Measurements from ENCODE around the gene ZNF467. TPM values are rescaled to one million over a fixed set of nuclear protein-coding genes. Genes with fewer than 3 reads are reported as not detected.

The ZNF467 gene, protein sequence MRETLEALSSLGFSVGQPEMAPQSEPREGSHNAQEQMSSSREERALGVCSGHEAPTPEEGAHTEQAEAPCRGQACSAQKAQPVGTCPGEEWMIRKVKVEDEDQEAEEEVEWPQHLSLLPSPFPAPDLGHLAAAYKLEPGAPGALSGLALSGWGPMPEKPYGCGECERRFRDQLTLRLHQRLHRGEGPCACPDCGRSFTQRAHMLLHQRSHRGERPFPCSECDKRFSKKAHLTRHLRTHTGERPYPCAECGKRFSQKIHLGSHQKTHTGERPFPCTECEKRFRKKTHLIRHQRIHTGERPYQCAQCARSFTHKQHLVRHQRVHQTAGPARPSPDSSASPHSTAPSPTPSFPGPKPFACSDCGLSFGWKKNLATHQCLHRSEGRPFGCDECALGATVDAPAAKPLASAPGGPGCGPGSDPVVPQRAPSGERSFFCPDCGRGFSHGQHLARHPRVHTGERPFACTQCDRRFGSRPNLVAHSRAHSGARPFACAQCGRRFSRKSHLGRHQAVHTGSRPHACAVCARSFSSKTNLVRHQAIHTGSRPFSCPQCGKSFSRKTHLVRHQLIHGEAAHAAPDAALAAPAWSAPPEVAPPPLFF
- total RNA-seq, result 1 to 10 TPM; 3.0 to 5.3 (median 4.5) TPM
- 2.7 TPM for total RNA-seq (2013)
- total RNA-seq, result 0.06 to 6.1 (median 1.4) reads per million in 29 experiments

DNA sequence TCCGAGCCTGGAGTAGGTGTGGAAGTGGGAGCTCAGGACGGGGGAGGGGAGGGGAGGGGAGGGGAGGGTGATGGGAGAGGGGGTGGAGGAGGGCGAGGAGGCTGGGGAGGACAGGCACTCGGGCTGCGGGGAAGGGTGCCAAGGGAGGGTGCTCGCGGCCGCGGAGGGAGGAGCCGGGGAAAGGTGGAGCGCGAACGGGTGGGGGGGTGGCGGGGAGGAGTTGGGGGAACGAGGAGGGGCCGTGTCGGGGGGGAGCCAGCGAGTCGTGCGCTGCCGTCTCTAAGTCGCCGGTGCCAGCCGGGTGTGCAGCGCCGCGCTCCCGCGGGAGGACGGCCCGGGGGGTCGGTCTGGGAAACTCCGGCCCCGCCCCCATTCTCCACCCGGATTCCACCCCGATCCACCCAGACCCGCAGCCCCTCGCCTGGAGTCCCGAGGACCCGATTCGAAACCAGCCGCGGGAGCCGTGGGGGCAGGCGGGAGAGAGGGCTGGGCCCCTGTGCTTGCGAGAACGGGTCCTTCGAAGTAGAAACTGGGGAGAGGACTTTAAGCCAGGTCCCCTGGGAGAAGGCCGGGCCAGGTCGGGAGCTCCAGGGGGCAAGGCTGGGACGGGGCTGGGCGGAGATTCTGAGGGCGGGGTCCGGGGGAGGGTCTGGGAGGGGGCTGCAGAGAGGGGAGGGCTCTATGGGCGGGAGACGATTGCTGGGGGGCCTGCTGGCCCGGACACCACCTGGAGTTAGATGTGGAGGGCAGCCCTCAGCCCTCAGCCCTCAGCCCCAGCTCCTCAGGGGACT lies at the start of gene ZNF467:
Gene ZNF467, minus strand, starts transcription at position 143 of the 791 bp plus-strand sequence. CDS start 2,556 bp downstream, outside the sequence.
- Histone ChIP-seq H3K9me3 (no peaks in the 10 kb centered on the region), H3K4me1 (ENCODE audit: control insufficient read depth in 1 of 2, extremely low read depth in 1 of 2, insufficient read depth in 2 of 2, low read length in 2 of 2) (peaks cover 2 to 27% of the 10 kb centered on the region in 2 experiments), H3K27ac (ENCODE audit: low read length) (no peak within 1 kb of the TSS), H3K36me3 (ENCODE audit: control insufficient read depth in 2 of 2, extremely low read depth in 1 of 2, insufficient read depth in 1 of 2, low read length in 1 of 2) (no peaks in the 10 kb centered on the region), H3K27me3 (replicated peaks in 1 of 2; ENCODE audit: control insufficient read depth in 2 of 2, extremely low read depth in 1 of 2, insufficient read depth in 2 of 2, low read length in 1 of 2) (peaks cover 0 to 14% of the 10 kb centered on the region in 2 experiments), H3K4me3 (ENCODE audit: control insufficient read depth in 1 of 2, extremely low read depth in 1 of 2, low read length in 1 of 2) (peak within 1 kb of the TSS; percentile 53 to 64)
- Mint-ChIP-seq H3K36me3 (no peaks in the 10 kb centered on the region), H3K9me3 (no peaks in the 10 kb centered on the region), H3K4me1 (peaks cover 10 to 11% (median 10%) of the 10 kb centered on the region in 3 donors), H3K27ac (no peak within 1 kb of the TSS), H3K27me3 (no peaks in the 10 kb centered on the region), H3K4me3 (peak within 1 kb of the TSS; percentile 76 to 82 (median 81))
- CTCF ChIA-PET, result interaction anchor here (0.6 kb wide), 3 partner anchors 32 to 65 kb away, joined by 4 to 5 read pairs (median 5); partner anchors contain the start of gene ZNF862 (in 1 of the 2)
- POLR2A ChIA-PET, result no interaction called here
- DNase-seq (peak; percentile 10 to 75 (median 55)), ATAC-seq (replicated peaks in 1 of 4) (peak; percentile 14 to 43 (median 25))
- 8% methylated on average over 33 of the region's 57 CpGs for WGBS (ENCODE audit: insufficient coverage)

DNA sequence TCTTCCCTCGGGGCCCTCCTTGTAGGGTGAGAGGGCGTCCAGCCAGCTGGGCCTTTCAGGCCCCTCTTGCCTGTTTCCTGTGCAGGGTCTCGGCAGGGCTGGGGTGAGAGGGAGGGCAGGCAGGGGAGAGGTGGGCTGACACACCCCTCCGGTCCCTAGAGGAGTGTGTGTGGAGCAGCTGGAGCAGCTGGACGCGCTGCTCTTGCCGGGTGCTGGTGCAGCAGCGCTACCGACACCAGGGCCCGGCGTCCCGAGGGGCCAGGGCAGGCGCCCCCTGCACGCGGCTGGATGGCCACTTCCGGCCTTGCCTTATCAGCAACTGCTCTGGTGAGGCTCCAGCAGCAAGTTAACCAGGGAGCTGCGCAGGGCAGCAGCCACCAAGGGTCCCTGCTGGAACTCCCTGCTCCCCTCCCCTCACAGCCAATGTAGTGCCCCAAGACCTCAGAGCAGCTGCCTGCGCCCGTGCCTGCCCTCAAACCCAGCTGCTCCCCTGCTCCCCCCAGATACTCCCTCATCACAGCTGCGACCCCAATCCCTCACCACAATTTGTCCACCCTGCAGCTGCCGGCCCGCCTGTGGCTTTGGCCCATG lies 49.1 kb upstream of the ZNF467 start:
- H3K4me3 ChIP-seq (ENCODE audit: control insufficient read depth in 1 of 2, extremely low read depth in 1 of 2, low read length in 1 of 2), result no peak overlapping the region
- H3K4me1 ChIP-seq (ENCODE audit: control insufficient read depth in 1 of 2, extremely low read depth in 1 of 2, insufficient read depth in 2 of 2, low read length in 2 of 2), result no peaks in the 10 kb centered on the region
- no peaks in the 10 kb centered on the region for H3K9me3 ChIP-seq
- H3K27me3 Mint-ChIP-seq, result no peaks in the 10 kb centered on the region
- no peak overlapping the region for H3K27ac Mint-ChIP-seq
- peaks cover 0 to 8% of the 10 kb centered on the region in 2 experiments for H3K27me3 ChIP-seq (replicated peaks in 1 of 2; ENCODE audit: control insufficient read depth in 2 of 2, extremely low read depth in 1 of 2, insufficient read depth in 2 of 2, low read length in 1 of 2)
- DNase-seq, result no peak
- no peaks in the 10 kb centered on the region for H3K9me3 Mint-ChIP-seq
- POLR2A ChIA-PET, result interaction anchor here in 1 of 2 donors (0.6 kb wide), 1 partner anchor 1072 kb away, joined by 5 read pairs; no protein-coding TSS in a partner anchor
- H3K27ac ChIP-seq (ENCODE audit: low read length), result no peak overlapping the region
- 81% methylated on average over 19 of the region's 22 CpGs for WGBS (ENCODE audit: insufficient coverage)
- no peaks in the 10 kb centered on the region for H3K36me3 Mint-ChIP-seq
- CTCF ChIA-PET, result no interaction called here
- H3K36me3 ChIP-seq (ENCODE audit: control insufficient read depth in 2 of 2, extremely low read depth in 1 of 2, insufficient read depth in 1 of 2, low read length in 1 of 2), result peaks cover 0 to 3% of the 10 kb centered on the region in 2 donors
- ATAC-seq (replicated peaks in 1 of 4), result no peak
- peaks cover 0 to under 1% (median 0%) of the 10 kb centered on the region in 3 donors for H3K4me1 Mint-ChIP-seq
- H3K4me3 Mint-ChIP-seq, result no peak overlapping the region

DNA sequence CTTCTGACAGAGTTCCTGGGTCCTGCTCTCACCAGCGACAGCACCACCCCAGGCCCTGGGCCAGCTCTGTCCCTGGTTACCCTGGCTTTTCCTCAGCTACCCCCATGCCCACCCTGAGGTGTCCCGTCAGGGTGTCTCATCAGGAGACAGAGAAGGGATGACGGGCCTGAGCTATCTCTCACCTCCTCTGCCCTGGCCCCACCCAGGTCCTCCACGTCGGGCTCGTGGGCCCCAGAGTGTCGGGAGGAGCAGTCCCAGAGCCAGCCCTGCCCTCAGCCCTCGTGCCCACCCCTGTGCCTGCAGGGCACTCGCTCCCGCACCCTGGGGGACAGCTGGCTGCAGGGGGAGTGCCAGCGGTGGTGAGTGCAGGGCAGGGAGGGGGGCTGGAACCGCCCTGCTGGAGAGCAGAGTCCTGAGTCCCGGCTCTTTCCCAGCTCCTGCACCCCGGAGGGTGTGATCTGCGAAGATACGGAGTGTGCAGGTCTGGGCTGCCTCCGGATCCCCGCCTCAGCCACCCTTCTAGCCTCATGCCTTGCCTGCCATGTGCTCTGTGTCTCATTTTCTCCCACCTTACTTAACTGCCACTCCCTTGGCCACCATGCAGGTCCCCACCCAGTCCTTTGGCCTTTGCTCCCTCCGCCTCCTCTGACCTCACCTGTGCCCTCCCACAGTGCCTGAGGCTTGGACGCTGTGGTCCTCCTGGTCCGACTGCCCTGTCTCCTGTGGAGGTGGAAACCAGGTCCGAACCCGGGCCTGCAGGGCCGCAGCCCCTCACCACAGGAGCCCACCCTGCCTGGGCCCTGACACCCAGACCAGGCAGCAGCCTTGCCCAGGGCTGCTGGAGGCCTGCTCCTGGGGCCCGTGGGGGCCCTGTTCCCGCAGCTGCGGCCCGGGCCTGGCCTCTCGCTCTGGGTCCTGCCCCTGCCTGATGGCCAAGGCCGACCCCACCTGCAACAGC lies 48.1 kb upstream of the ZNF467 start:
- H3K9me3 ChIP-seq, result no peaks in the 10 kb centered on the region
- no peak overlapping the region for H3K27ac ChIP-seq (ENCODE audit: low read length)
- no peaks in the 10 kb centered on the region for H3K27me3 Mint-ChIP-seq
- H3K36me3 Mint-ChIP-seq, result no peaks in the 10 kb centered on the region
- ATAC-seq (replicated peaks in 1 of 4) (no peak), DNase-seq (no peak)
- H3K4me1 Mint-ChIP-seq, result no peaks in the 10 kb centered on the region
- no peak overlapping the region for H3K4me3 ChIP-seq (ENCODE audit: control insufficient read depth in 1 of 2, extremely low read depth in 1 of 2, low read length in 1 of 2)
- ChIA-PET POLR2A (no interaction called here), CTCF (no interaction called here)
- peaks cover 0 to 11% of the 10 kb centered on the region in 2 experiments for H3K27me3 ChIP-seq (replicated peaks in 1 of 2; ENCODE audit: control insufficient read depth in 2 of 2, extremely low read depth in 1 of 2, insufficient read depth in 2 of 2, low read length in 1 of 2)
- WGBS (ENCODE audit: insufficient coverage), result 85% methylated on average over 22 of the region's 30 CpGs
- no peak overlapping the region for H3K27ac Mint-ChIP-seq
- no peaks in the 10 kb centered on the region for H3K4me1 ChIP-seq (ENCODE audit: control insufficient read depth in 1 of 2, extremely low read depth in 1 of 2, insufficient read depth in 2 of 2, low read length in 2 of 2)
- H3K36me3 ChIP-seq (ENCODE audit: control insufficient read depth in 2 of 2, extremely low read depth in 1 of 2, insufficient read depth in 1 of 2, low read length in 1 of 2), result peaks cover 0 to 3% of the 10 kb centered on the region in 2 donors
- H3K9me3 Mint-ChIP-seq, result no peaks in the 10 kb centered on the region
- H3K4me3 Mint-ChIP-seq, result no peak overlapping the region

DNA sequence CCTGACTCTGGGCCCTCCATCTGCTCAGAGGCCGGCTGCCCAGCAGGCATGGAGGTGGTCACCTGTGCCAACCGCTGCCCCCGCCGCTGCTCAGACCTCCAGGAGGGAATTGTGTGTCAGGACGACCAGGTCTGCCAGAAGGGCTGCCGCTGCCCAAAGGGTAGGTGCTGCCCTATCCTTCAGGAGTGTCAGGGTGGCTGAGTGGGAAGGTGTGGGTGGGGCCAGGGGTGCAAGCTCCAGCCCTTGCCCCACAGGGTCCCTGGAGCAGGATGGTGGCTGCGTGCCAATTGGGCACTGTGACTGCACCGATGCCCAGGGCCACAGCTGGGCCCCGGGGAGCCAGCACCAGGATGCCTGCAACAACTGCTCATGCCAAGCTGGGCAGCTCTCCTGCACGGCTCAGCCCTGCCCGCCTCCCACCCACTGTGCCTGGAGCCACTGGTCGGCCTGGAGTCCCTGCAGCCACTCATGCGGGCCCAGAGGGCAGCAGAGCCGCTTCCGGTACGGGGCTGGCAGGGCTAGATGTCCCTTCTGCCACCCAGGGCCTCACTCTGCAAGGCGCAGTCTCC lies 47.3 kb upstream of the ZNF467 start:
- no peaks in the 10 kb centered on the region for H3K36me3 Mint-ChIP-seq
- Histone ChIP-seq H3K36me3 (ENCODE audit: control insufficient read depth in 2 of 2, extremely low read depth in 1 of 2, insufficient read depth in 1 of 2, low read length in 1 of 2) (peaks cover 0 to 3% of the 10 kb centered on the region in 2 donors), H3K4me3 (ENCODE audit: control insufficient read depth in 1 of 2, extremely low read depth in 1 of 2, low read length in 1 of 2) (no peak overlapping the region), H3K4me1 (ENCODE audit: control insufficient read depth in 1 of 2, extremely low read depth in 1 of 2, insufficient read depth in 2 of 2, low read length in 2 of 2) (no peaks in the 10 kb centered on the region), H3K27me3 (replicated peaks in 1 of 2; ENCODE audit: control insufficient read depth in 2 of 2, extremely low read depth in 1 of 2, insufficient read depth in 2 of 2, low read length in 1 of 2) (peaks cover 0 to 11% of the 10 kb centered on the region in 2 experiments), H3K9me3 (no peaks in the 10 kb centered on the region), H3K27ac (ENCODE audit: low read length) (no peak overlapping the region)
- WGBS (ENCODE audit: insufficient coverage), result 86% methylated on average over 16 of the region's 17 CpGs
- ATAC-seq (replicated peaks in 1 of 4), result no peak
- DNase-seq, result no peak
- H3K9me3 Mint-ChIP-seq, result no peaks in the 10 kb centered on the region
- no peaks in the 10 kb centered on the region for H3K4me1 Mint-ChIP-seq
- H3K27me3 Mint-ChIP-seq, result no peaks in the 10 kb centered on the region
- H3K27ac Mint-ChIP-seq, result no peak overlapping the region
- ChIA-PET CTCF (no interaction called here), POLR2A (no interaction called here)
- no peak overlapping the region for H3K4me3 Mint-ChIP-seq

DNA sequence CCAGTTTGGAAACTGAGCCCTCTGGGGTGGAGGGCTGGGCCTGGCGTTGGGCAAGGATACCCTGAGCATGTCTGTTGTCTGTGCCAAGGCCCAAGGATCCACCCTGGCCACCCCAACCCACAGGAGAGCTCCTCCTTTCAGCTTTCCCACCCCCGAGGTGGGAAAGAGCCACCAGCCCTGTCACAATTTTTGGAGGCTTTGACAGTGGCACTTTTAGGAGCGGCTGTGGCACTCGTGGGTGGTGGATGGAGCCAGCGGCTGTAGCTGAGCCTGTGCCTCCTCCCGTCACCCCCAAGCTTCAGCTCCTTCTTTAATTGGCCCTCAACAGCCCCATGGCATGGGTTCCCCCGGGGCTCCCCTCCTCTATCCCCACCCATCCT lies 46.6 kb upstream of the ZNF467 start:
- H3K9me3 ChIP-seq, result no peaks in the 10 kb centered on the region
- H3K4me3 Mint-ChIP-seq, result no peak overlapping the region
- no peak for ATAC-seq (replicated peaks in 1 of 4)
- ChIA-PET POLR2A (interaction anchor here in 1 of 2 donors (0.5 kb wide), 1 partner anchor 413 kb away, joined by 4 read pairs; no protein-coding TSS in a partner anchor), CTCF (no interaction called here)
- H3K27ac Mint-ChIP-seq, result no peak overlapping the region
- no peaks in the 10 kb centered on the region for H3K36me3 Mint-ChIP-seq
- H3K4me1 ChIP-seq (ENCODE audit: control insufficient read depth in 1 of 2, extremely low read depth in 1 of 2, insufficient read depth in 2 of 2, low read length in 2 of 2), result no peaks in the 10 kb centered on the region
- 67% methylated on average over 4 of the region's 7 CpGs for WGBS (ENCODE audit: insufficient coverage)
- no peaks in the 10 kb centered on the region for H3K4me1 Mint-ChIP-seq
- H3K4me3 ChIP-seq (ENCODE audit: control insufficient read depth in 1 of 2, extremely low read depth in 1 of 2, low read length in 1 of 2), result no peak overlapping the region
- H3K27ac ChIP-seq (ENCODE audit: low read length), result no peak overlapping the region
- H3K27me3 ChIP-seq (replicated peaks in 1 of 2; ENCODE audit: control insufficient read depth in 2 of 2, extremely low read depth in 1 of 2, insufficient read depth in 2 of 2, low read length in 1 of 2), result peaks cover 0 to 13% of the 10 kb centered on the region in 2 experiments
- H3K27me3 Mint-ChIP-seq, result no peaks in the 10 kb centered on the region
- H3K9me3 Mint-ChIP-seq, result no peaks in the 10 kb centered on the region
- DNase-seq, result no peak
- peaks cover 0 to 3% of the 10 kb centered on the region in 2 donors for H3K36me3 ChIP-seq (ENCODE audit: control insufficient read depth in 2 of 2, extremely low read depth in 1 of 2, insufficient read depth in 1 of 2, low read length in 1 of 2)
